Suppressor macrophage (primary cell): ENCODE data around the gene IAH1.

Source experiments
- DNase-seq, 4 experiments: peaks; one replicate each; pipeline ENCODE4 v3.0.0-alpha.2; 2020 to 2022
- total RNA-seq, 17 experiments: gene quantifications; one replicate each; lab custom pipeline; 2026; ENCODE audit warnings: mixed read lengths in 6 of 17, inconsistent platforms in 3 of 17; lab: John Stamatoyannopoulos, UW

Gene IAH1
- total RNA-seq, result 22.6 to 56.5 (median 41.5) reads per million in 17 experiments

DNA sequence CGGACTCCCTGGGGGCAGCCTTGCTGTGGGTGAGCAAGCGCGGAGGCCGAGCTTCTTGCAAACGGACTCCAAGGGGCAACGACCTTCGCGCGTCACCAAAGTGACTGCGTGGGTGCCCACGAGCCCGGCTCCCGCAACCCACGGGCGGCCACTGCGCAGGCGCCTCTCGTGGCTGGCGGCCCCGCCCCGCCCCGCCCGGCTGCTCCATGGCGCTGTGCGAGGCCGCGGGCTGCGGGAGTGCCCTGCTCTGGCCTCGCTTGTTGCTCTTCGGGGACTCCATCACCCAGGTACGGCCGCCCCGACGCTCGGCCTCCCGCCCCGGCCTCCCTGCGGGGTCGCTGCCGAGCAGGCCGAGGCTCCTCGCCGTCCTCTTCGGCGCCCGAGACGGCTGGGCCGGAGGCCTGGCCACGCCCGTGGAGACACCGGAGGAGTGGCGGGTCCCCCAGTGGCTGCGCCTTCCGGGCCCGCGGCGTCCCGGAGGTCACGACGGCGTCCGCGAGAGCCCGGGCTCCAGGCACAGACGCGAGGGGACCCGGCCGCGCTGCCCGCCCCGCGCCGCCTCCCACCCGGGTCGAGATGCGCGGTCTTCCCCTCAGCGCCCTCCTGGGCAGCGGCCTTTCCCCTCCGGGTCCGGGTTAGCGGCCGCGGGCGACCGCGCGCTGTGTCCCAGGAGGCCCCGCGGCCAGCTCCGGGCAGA, at the start of gene IAH1:
IAH1 (plus strand) TSS at position 191 of the 697 bp plus-strand sequence; CDS start at position 207, 16 bp downstream.
- peak; percentile 83 to 93 (median 89) for DNase-seq

DNA sequence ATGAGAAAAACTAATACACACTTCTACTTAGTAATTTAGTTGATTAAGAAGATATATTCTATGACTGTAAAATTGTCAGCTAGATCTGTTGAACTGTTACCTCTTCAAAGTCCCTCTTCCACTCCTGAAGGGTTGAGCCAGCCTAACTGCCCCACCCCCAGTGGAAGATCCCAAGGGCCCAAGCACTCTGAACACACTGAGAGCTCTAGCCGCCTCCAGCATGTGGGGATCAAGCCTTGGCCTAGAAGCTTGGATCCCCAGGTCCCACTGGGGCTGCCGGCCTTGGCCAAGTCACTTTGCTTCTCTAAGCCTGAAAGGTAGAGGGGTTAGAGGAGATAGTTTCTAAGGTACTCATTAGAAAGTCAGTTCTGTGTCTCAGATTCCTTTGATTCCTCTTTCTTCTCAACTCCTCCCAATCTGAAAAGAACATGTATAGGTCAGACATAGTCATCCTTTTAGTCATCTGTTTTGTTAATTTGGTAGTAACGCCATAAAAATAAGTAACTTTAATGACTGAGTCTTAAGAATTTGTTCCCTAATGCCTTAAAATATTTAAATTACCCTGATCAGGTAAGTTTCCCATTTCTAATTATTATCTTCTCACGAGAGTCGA, 45.3 kb upstream of the IAH1 start:
- DNase-seq, result no peak

DNA sequence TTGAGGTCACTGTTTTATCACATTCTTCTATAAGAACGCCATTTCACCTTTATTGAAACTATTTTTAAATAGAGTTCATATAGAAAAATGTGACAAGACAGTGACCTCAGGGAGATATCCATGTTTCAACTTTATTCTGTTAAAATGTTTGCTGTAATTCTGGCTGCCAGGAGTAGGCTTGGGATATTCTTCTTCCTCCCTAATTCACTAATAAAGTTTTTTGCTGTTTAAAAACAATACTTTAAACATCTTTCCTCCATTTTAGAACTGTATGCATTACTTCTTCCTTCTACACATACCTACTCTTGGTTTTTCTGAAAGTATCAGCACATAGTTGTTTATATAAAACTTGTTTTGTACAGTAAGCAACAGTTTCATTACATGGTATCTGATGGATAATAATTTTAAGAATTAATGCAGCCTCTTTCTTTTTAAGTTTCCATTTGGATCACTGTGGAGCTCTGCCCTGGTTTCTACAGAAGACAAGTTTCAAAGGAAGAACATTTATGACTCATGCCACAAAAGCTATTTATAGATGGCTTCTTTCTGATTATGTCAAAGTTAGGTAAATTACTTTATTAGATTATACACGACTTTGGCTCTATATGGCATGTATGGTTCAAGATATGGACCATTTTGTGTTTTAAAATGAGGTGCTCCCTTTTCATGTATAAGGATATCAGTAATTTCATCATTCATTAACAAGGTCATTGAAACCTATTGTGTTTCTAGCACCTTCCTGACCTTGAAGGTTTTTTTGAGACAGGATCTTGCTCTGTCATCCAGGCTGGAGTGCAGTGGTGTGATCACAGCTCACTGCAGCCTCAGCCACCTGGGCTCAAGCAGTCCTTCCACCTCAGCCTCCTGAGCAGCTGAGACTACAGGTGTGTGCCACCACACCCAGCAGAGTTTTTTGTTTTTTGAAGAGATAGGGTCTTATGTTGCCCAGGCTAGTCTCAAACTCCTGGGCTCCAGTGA, 43.7 kb upstream of the IAH1 start:
- DNase-seq, result no peak

DNA sequence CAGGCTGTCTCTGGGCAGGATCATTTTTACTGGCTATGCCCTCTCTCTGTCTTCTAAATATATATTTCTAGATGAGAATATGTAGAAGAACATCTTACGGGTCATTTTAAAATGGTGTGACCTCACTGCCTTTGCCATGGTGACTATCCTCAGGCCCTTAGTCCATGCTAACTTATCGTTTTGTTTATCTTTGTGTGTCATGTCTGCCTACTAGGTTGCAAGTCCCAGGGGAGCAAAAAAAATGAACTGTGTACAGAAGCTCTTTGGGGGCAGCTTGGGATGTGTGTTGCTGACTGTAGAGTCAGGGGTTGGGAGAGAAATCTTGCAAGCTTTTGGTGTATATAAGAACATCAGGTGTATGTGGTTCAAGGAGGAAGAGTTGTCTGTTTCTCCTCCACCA, 39.9 kb upstream of the IAH1 start:
- no peak for DNase-seq

GRCh38 chr2:9439536-9439935, 34.8 kb upstream of the IAH1 start:
- DNase-seq, result no peak

DNA sequence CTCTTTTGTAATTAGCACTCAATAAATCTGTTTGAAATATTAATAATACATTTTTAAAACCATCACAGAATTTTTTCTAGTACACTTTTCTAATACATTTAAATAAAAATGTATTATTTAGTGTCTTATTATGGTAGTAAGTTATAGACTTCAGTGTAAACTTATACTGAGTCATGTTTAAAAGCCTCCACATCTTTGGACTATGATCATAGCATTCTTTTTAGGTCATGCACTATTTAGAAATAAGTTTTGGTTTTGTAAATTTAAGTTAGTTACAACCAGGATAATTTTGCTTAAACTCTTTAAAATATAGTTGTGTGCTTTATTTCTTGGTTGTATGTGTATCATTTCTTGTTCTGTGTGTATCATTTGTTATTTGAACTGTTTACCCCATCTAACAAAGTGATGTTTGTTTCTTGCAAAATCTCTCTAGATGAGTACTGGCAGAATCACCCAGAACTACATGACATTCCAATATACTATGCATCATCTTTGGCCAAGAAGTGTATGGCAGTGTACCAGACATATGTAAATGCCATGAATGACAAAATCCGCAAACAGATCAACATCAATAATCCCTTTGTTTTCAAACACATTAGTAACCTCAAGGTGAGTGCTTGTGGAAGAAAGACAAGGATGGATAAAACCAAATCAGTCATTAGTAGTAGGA, 34.2 kb upstream of the IAH1 start:
- no peak for DNase-seq

DNA sequence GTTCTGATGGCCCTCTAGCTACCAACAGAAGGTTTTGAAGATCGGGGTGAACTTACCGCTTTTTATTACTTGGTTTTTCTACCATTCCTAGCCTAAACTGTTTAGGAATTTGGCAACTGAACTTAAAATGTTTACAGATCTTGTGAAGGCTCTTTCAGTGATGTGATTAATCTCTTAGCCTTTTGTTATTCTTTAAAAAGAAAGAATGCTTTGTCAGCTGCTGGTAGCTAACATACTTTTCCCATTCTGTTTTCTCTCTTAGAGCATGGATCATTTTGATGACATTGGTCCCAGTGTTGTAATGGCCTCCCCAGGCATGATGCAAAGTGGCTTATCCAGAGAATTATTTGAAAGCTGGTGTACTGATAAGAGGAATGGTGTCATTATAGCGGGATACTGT, 32.8 kb upstream of the IAH1 start:
- DNase-seq, result no peak

- no peak for DNase-seq
Observed at GRCh38 chr2:9443526-9443925, 30.8 kb upstream of the IAH1 start.

DNA sequence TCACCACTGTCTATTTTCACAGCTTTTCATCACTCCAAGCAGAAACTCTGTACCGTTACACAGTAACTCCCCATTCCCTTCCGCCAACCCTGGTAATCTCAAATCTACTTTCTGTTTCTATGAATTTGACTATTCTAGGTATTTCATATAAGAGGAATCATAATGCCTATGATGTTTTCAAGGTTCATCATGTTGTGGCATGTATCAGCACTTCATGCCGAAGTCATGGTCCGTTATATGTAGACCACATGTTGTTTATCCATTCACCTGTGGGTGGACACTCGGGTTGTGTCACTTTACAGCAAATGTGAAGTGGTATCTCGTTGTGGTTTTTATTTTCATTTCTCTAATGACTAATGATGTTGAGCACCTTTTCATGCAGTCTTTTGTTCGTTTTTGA, 29.3 kb upstream of the IAH1 start:
- DNase-seq, result no peak

GRCh38 chr2:9451231-9451630, 23.1 kb upstream of the IAH1 start:
- no peak for DNase-seq

- no peak for DNase-seq
Observed at GRCh38 chr2:9460441-9461017, 13.8 kb upstream of the IAH1 start.

GRCh38 chr2:9461079-9461478, 13.3 kb upstream of the IAH1 start:
- no peak for DNase-seq

DNA sequence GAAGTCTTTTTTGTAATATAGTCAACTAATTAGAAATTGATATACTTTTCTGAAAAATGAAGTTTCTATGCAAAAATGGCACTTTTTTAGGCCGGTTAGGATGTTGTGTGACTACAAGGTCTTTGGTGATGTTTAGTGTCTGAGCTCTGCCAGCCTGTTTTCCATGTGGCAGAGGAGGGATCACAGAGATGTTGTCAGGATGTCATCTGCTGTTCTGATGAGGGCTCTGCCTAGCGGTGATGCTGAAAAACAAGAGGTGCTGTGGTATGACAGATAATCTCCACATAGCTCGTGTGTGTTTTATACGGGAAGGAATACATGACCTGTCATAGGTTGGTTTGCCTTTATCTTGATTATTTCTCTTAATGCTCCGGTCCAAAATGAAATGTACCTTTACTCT, 12.0 kb upstream of the IAH1 start:
- DNase-seq, result no peak

DNA sequence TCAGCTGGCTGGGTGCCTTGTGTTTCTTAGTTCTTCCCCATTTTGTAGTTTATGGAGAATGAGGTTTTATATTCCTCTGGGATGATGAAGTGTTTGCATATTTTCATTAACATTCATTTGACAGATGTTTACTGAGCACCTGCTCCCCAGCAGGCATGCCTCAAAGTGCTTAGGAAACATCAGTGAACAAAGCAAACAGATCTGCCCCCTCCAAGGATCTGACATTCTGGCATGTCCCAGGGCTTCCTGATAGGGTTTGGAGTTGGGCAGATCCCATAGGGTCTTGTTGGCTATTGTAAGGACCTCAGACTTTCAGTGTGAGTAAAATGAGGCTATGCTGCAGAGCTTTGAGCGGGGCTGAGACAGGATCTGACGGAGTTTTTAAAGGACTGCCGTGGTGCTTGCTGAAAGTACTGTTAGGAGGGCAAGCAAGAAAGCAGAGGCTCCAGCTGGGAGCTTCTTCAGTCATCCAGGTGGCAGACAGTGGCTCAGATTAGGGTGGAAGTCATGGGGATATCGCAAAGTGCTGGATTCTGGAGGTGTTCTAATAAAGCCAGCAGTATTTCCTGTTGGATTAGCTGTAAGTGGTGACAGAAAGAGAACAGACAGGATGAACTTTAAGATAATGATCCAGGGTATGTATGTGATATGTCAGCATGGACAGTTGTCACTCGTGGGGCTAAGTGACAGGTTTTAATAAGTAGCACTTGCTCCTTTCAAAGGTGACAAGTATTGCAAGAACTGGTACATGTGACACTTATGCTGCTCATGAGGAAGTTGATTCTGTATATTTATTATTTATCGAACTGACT, 11.3 kb upstream of the IAH1 start:
- DNase-seq, result no peak

GRCh38 chr2:9463698-9464034, 10.7 kb upstream of the IAH1 start:
- DNase-seq, result peak; percentile 43 to 52 (median 51)

DNA sequence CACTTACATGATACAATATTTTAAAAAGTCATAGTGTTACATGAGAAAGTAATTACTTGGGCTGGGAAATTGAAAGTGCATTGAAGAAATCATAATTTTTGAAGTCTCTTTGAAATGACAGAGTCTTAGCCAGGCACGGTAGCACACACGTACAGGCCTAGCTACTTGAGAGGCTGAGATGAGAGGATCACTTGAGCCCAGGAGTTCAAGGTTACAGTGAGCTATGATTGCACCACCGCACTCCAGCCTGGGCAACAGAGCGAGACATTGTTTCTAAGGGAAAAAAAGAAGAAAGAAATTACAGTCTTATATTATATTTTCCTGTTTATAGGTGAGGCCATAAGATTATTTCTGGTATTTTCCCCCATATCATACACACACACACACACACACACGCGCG, 9.2 kb upstream of the IAH1 start:
- no peak for DNase-seq

GRCh38 chr2:9466147-9466683, 8.1 kb upstream of the IAH1 start:
- no peak for DNase-seq

- DNase-seq, result no peak
Observed at GRCh38 chr2:9467687-9468086, 6.7 kb upstream of the IAH1 start.

GRCh38 chr2:9471206-9471605, 3.1 kb upstream of the IAH1 start:
- no peak for DNase-seq

DNA sequence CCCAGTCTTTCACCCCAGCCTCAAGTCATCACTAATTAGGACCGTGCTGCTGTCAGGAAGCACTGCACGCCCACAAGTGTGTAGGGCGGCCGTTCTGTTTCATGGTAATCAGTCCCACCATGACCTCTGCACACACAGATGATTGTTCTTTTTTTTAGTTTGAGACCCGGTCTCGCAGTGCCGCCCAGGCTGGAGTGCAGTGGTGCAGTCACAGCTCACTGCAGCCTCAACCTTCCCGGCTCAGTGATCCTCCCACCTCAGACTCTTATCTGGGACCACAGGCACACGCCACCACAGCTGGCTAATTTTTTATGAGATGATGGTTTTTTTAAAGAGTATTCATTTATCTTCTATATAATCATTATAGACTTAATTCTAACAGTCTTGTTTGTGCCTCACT, 1.8 kb upstream of the IAH1 start:
- DNase-seq, result no peak

DNA sequence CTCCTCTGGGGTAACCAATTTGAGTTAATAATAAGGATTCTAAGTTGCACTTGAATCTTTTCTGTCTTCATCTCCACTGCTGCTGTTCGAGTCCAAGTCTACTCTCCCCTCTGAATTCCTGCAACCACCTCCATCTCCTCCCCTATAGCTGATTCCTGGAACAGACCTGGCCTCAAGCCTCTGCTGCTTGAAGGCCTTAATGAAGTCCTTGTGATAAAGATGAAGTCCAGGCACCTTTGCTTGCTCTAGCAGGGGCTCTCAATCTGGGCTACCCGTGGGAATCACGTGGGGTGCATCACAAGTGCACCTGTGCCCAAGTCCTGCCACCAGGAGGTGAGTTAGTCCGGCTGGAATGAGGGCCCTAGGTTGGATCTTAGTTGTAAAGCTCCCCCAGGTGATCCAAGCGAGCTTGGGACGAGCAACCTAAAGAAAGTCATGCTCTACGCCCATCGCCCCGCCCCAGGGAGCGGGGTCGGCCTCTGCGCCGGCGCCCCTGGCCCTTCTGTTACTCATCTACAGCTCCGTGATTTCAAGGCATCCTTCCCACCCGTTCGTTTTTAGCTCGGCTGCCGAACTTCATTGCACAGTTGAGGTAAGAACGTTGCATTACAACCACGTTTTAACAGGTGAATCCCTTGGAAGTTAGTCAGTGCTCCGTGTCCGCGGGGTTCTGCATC, 905 bp upstream of the IAH1 start:
- DNase-seq, result no peak
